Glomerular visceral epithelial cell (primary cell): Measurements from ENCODE around the gene WHAMM.
"Not testable (repeated sequence)": the region's sequence is repeated elsewhere in the genome, so short reads cannot be mapped to it uniquely, and the experiment has no call there.

Experiments used
- DNase-seq: peaks from one replicate; pipeline ENCODE4 v3.0.0-alpha.2; 2016; ENCODE audit errors: extremely low spot score

WHAMM gene

DNA sequence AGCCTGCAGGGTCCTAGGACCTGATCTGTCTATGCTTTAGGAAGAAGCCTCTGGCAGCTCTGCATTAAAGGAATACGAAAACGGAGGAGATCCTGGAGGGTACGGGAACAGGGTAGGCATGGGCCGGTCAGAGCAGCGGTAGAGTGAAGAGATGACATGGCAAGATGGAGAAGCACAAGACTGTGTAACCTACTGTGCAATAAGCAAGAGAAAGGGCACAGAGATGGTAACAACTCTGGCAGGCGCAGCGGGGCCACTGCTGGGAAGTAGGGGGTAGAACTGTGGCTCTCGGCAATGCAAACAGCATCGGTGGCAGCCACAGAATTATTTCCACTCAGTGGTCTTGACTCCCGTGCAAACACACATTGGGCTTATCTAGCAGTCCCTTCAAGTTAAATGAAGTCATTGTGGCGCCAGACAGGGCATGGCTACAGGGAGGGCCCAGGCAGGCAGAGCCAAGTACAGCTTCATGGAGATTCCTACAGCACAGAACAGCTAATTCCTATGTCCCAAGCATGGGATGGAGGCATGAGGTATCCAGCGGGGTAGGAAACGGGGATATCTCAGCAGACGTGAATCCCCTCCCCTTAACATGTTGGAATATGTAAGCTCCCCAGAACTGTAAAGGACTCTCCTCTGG is 28.8 kb downstream of the WHAMM start:
- DNase-seq, result no peak

DNA sequence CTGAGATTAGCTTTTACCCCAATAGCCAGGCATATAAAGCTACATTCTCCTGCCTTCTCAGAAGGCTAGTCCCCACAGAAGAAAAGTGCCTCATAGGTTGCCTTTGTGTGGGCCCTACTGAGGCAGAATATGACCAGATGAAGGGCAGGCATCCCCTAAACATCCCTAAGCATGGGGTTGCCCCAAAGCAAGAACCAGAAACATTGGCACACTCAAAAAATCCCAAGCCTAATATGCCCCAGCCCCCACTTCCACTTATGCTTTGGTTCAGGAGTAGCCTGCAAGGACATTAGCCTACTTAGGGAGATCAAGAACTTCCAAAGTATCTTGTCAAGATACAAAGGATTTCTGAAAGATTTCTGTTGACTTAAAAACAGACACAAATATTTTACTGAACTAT is 29.7 kb downstream of the WHAMM start:
- no peak for DNase-seq

DNA sequence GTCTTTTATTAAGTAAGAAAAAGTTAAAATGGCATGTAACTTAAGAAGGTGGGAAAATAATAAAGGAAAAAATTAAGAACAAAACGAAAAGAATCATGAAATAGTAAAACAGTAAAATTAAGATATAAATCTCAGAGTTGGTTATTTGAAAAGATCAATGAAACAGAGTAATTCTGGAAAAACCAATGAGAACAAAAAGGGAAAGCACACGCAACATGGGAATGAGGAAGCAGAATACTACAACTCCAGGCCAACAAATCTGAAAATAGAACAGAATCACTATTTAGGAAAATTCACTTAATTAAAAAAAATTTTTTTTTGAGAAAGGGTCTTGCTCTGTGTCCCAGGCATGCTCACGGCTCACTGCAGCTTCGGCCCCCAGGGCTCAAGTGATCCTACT is 30.7 kb downstream of the WHAMM start:
- DNase-seq, result no peak

DNA sequence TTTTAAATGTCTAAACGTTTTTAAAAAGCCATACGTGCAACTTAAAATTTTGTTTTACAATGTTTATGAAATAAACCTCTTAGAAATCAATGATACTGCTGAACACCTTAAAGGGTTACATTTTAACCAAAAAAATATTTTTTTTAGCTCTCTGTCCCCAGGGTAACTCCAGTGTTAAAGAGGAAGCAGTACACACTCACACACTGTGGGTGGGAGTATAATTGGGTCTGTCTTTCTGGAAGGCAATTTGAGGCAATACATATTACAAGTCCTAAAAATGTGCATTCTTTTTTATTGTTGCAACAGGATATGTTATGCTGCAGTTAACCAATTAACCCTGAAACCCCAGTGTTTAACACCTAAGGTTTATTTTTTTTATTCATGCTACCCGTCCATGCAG is 34.1 kb downstream of the WHAMM start:
- DNase-seq, result no peak

DNA sequence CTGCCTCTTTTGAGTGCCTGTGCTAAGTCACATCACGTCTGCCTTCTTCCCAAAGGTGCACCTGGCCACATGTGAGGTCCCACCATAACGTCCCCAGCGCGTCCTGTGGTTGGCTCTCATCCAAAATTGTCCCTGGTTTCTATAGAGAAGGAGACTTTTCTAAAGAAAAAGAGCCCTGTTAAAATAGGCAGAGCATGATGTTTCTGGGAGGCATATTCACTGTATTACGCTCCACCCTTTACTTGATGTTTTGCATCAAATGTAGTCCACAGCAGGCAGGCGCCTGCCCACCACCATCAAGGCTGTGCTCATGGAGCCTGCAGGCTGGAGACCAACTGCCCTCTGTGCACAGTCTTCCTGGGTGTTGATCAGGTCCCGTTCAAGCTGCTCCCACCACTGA is 36.3 kb downstream of the WHAMM start:
- no peak for DNase-seq

DNA sequence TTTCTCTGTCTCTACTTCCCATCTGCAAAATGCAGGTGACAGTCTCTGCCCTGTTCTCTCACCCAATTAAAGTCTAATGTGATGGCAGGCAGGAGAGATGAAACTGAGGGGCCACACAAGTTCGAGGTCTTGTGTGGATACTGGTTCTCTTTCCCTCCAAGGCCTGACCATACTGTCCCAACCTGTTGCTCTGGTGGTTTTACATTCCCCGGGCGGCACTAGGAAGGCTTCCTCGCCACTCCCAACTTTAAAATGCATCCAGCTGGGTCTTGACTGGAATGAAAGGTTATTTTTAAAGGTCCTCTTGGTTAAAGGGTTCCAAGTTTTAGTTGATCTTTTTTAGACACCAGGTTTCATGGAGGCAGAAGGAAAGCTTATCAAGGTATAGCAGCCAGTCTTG is 37.2 kb downstream of the WHAMM start:
- no peak for DNase-seq

DNA sequence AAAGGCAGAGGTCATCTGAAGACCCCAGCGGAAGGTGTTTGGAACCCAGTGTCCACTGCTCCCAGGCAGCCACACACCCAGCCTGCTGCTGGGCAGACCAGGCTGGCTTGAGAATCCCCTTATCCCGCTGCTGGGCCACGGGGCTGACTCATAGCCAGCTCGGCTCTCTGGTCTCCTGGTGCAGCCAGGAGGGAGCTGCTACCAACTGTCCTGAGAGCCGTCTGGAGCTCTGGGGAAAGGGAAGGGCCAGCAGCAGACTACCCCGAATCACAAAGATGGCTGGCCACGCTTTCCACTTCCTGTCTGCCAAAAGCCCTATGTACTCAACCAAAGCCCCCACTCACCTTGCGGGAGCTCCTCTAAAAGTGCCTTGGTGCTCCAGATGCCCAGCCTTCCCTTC is 38.3 kb downstream of the WHAMM start:
- peak; percentile 49 for DNase-seq

DNA sequence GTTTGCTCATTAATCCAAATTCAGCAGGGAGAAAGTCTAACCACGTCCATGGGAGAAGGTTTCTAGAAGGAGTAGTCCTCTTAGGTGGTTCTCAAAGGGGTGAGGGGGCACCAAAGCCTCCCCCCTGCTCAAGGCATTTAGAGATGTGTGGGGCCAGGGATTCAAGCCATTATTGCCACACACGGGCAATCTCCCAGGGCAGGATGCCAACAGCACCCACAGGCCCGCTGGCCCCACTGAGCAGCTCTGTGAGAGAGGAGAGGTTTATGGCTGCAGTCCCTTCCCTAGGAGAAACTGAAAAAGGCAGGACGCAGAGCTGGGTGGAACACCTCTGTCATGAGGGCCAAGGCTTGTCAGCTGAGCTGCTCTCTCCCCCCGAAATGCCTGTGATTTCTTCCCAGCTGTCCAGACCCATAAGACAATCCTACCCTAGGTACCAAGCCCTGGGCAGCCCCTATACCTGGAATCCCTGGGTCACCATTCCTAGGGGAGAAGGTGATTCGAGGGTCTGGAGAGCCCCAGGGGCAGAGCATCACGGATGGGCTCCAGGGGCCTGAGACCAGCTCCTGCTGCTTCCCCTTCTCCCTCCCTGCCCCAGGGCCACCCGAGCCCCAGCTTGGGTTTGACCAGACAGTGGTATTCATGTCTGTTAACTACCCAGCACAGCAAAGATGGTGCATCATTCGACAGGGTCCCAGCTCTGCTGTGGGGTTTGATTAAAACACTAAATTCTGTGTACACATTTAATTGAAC is 39.0 kb downstream of the WHAMM start:
- DNase-seq, result no peak

DNA sequence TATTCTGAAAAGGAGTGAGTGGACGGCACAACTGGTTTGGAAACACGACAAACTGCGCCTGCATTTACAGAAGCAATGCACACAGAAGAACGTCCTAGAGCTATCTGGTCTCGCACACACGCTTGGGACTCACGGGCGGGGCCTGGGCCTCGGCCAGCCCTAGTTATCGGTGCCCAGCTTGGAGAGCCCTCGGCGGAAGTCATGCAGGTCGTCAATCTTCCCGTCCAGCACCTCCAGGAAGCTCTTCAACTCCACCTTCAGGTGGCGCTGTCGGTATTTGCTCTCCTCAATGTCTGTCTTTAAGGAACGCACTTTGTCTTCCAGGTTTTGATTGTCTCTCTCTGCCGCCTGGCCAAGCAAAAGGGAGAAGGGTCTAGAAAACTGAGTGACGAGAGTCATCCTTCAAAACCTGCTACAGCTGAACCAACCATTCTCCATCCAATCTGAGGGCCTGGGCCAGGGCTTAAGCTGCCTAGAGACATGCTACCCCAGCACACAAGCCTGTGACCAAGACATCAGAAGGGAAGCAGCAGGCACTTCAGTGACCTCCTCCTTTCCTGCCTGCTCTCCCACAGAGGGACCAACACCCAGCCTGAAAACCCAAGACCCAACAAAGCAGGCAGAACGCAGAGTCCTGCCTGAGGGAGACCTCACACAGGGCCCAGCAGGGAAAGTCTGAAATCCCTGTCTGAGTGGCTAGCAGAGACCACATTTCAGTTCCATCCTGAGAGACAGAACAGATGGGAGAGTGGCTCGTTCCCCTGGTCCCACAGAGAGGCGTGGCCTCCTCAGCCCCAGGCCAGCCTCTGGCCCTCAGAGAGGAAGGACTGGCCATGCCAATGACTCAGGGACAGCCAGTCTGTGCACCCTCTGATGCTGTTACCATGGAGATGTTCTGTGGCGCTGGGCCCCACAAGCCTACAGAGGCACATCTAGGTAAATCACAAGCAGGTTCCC is 40.4 kb downstream of the WHAMM start:
- DNase-seq, result peak; percentile 78

DNA sequence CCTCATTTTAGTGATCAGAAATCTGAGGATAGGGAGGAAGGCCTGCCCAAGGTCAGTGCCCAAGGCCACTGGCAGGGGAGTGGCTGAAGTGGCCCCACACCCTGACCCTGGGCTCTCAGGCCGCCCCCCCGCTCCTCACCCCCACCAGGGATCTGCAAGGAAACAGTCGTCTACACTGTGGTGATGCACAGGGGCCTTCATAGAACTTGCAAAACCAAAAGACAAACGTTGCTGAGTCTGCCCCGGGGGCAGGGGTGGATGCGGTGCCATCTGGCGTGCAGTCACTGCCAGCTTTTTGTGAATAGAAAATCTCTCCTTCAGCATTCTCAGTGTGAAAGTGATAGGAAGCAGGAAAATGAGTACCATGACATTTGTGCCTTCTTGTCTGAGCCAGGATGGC is 41.3 kb downstream of the WHAMM start:
- DNase-seq, result no peak

DNA sequence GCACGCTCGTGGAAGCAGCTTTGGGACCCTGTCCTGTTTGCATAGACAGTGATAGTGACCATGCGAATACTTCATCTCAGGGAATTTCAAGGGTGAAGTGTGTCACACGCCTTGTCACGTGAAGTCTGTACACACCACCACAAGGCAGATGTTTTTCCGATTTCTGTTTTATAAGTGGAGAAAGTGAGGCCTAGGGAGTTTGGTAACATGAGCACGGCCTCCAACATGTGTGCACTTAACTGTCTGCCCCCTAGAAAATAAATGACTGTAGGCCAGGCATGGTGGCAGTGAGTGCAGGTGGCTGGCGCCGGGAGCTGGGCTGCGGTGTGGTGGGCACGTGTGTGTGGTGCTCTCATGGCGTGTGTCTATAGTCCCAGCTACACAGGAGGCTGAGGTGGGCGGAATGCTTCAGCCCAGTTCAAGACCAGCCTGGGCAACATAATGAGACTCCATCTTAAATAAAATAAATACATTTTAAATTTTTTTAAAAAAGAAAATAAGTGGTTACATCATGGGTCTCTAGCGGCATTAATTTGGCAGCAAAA is 42.0 kb downstream of the WHAMM start:
- DNase-seq, result no peak

DNA sequence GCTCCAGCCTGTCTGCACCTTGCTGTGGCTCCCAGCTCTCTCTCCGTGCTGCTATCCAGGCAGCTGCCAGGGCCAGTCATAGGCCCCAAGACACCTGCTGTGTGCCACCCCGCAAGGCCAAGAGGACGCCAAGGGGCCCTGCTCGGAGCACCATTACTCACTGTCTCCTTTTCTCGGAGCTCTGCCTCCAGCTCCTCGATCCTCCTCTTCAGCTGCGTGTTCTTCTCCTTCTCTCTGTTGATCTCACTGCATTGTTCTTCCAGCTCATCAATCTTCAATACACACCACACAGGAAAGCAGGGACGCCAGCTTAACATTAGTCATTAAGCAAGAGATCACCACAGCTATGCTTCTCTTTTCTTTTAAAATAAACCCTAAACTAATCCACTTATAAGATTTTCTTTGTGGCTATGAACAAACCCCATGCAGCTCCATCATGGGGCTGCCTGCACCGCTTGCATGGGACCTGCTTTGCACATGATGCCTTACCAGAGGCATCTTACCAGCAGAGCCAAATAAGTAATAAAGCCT is 42.6 kb downstream of the WHAMM start:
- peak; percentile 39 for DNase-seq

DNA sequence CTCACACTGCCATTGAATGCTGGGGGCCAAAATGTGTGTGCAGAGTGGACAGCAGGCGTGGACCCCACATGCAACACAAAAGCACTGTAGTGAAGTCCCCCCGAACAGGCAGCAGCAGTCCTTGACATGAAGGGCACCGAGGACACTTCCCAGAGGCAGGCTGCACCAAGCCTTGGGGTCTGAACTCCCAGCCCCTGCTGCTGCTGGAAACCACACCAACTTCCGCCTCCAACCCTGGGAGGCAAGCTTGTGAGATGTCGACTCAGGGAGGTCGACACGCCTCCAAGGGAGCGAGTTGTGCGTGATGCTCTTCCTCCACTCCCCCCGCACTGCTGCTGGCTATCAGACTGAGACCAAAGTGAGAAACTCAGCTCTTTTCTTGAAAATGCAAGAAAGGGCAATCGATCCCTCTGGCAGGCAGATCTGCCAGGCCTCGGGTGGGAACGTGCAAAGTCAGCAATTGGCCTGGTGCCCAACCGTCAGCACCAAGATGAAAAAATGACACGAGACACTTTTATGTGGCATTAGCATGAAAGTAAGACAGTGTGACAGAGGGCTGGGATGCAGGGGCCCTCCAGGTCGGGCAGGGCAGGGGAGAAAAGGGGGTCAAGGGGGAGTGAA is 43.6 kb downstream of the WHAMM start:
- no peak for DNase-seq

DNA sequence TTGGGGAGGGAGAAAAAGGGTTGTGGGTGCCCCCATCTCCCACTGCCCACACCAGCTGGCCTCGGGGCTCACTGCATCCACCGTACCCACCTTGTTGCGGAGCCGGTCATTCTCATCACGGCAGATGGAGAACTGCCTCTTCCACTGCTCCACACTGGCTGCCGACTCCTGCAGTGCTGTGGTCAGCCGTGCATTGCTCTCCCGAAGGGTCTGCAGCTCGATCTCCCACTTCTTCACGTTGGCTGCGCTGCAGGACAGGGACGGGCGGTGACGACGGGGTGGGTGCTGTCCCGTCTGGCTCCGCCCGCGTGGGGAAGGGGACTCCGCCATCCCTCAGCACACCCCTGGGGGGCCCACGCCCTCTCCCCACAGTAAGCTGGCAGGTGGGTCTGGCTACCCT is 45.1 kb downstream of the WHAMM start:
- no peak for DNase-seq

DNA sequence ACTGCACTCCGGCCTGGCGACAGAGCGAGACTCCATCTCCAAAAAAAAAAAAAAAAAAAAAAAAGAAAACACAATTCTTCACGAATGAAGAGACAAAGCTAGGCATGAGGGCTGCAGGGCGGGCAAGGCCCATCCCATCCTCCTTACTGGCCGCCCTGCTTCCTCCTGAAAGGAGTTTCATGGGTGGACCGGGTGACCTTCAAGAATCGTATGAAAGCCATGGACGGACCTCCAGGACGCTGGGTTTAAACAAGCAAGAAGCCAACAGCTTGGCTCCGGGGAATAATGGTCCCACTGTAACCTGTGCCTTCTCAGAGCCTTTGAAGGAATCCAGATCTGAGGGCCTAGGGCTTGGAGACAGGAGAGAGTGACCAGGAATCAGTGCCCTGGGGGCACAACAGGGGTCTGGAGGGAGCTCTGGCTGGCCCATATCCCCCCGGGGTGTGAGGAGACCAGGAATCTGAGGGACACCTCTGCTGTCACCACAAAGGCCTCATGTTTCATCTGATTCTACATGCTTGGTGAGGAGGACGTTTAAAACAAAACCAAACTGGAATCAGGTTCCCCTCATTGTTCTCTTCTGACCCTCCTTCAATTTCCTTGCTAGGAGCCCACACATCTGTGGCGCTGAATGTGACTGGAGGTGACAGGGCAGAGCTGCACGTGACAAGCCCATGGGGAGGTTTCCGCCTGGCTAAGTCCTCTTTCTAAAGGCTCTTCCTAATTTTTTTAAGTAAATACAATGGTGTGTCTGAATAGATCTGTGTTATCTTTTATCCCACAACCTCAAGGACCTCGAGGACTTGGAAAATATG is 46.1 kb downstream of the WHAMM start:
- DNase-seq, result no peak

DNA sequence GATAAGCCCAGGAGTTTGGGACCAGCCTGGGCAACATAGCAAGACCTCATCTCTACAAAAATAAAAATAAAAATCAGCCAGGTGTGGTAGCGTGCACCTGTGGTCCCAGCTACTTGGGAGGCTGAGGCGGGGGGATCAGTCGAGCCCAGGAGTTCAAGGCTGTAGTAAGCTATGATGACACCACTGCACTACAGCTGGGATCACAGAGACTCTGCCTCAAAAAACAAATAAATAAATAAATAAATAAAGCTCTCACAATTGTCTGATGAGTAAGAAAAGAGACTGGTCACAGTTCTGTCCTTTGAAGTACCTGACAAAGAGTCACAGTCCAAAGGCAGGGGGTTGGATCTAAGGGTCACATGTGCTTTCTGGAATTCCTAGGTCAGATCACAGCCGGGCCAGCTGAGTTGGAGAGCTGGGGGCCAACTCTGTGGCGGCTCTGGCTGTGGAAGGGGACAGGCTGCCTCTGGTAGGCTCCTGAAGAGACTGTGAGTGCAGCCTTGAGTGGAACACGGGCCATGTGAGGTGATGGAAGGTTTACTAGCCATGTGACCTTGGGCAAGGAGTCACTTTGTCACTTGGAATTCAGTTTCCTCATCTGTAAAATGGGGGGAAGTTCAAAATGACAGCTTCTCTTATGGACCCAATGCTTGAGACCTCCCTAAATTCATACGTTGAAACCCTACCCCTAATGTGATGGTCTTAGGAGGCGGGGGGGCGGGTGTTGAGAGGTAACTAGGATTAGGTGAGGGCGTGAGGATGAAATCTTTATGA is 47.2 kb downstream of the WHAMM start:
- DNase-seq, result no peak

DNA sequence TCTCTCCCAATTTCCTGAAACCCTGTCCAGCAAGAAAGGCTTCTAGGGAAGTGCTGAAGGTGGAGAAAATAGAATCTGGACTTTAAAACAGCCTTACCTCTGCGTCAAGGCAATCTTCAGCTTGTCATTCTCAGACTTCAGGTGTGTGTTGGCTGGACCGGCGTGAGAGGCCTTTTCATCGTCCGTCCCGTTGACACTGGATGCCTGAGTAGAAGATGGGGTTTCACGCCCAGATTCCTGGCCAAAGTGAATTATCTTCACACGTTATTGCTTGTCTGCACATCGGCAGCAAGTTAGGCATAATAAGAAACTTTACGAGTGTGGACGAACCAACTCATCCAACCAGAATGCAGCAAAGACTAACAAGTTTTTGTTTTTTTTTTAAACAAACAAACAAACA is 49.5 kb downstream of the WHAMM start:
- no peak for DNase-seq

DNA sequence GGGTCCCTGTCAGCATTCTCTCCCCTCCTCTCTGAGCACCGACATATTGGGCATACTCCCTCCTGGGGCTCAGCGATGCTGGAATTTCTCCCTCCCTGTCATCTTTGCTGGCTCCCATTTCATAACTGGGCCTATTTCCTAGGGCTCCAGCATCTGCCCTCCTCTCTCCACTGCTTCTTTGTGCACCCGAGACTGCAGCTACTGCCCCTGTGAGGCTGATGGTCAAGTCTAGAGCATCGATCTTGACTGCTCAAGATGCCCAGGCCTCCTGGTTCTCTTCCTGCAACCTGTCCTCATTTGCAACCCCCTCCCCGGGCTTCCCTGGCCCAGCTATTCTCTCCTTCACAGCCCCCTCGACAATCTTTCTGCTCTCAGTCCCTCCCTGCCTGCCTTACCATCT is 53.5 kb downstream of the WHAMM start:
- no peak for DNase-seq

DNA sequence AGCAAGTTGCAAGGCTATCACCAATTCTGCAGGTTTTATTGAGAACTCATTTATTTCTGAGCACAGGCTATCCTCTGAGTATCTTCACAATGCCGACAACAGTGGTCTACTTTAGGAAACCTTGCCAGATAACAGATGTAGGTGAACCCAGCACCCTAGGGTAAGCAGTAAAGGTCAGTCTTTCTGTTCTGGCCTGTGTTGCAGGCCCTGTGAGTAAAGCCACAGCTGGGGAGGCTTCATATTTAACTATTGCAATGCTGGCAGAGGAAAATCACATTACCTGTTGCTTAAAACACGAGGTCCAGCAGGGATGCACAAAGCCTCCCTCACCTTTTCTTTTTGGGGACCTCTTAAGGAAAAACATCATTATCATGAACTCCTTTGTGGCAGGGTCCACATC is 55.5 kb downstream of the WHAMM start:
- no peak for DNase-seq

DNA sequence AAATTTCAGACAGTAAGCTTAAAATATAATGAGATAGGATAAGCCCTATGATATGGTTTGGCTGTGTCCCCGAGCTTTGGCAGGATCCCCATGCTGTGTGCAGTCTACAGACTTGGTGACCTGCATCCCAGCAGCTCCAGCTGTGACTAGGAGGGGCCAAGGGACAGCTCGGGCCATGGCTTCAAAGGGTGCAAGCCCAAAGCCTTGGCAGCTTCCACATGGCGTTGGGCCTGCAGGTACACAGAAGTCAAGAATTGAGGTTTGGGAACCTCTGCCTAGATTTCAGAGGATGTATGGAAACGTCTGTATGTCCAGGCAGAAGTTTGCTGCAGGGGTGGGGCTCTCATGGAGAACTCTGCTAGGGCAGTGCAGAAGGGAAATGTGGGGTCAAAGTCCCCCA is 56.2 kb downstream of the WHAMM start:
- not testable (repeated sequence) for DNase-seq
